ENCODE measurements around the gene ITGB4.
A peak's percentile ranks its signal among the peaks of the same experiment; 100 is the strongest.
"Not testable (repeated sequence)": the region's sequence is repeated elsewhere in the genome, so short reads cannot be mapped to it uniquely, and the experiment has no call there.

ITGB4 gene

DNA sequence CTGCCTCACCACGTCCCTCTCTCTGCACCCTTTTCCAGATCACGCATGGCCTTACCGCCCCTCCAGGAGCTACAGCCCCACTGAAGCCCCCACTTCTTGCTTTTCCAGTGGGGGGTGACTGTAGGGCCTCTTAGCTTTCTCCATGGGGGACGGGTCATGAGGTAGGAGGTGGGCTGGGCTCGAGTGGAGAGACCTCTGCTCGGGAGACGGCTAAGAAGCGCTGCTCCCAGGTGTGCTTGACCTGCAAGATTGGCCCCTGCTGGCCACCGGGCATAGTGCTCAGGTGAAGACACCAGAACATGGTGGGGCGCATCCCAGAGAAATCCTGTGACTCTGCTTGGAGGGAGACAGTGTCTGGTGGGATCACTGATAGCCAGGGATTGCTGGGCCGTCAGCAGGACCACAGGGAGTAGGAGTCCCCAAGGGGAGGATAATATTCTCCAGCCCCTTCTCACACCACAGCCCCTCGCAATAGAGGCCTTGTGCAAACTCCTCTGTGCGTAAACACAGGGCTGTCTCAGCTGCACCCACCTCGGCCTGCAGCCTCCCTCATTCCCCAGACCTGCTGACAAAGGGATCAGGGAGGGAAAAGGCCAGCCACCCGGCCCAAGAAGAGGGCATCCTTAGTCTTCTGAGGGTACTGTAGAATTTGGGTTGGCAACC, 52.7 kb downstream of the ITGB4 start:
- DNase-seq: peak; percentile 55

DNA sequence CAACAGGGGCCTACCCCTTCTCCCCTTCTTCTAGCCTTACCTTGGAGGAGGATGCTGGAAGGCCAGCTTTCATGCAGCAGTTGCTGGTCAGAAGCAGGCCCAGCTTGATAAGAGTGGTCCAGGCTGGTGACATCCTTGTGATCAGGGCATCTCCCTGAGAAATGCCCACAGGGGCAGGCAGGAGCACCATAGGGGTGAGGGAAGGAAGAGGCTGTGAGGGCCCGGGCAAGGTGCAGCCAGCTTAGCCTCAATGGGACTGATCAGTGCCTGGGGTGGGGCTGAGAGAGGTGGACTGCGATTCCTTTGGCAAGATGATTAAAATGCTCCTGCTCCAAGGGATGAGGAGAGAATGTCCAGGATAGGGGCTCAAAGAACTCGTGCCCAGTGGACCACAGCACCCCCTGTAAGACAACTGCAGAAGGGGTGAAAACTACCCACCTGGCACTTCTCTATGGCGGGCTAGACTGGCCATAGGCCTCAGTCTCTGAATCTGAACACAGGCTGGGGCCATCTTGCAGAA, 53.3 kb downstream of the ITGB4 start:
- peak; percentile 47 for DNase-seq

DNA sequence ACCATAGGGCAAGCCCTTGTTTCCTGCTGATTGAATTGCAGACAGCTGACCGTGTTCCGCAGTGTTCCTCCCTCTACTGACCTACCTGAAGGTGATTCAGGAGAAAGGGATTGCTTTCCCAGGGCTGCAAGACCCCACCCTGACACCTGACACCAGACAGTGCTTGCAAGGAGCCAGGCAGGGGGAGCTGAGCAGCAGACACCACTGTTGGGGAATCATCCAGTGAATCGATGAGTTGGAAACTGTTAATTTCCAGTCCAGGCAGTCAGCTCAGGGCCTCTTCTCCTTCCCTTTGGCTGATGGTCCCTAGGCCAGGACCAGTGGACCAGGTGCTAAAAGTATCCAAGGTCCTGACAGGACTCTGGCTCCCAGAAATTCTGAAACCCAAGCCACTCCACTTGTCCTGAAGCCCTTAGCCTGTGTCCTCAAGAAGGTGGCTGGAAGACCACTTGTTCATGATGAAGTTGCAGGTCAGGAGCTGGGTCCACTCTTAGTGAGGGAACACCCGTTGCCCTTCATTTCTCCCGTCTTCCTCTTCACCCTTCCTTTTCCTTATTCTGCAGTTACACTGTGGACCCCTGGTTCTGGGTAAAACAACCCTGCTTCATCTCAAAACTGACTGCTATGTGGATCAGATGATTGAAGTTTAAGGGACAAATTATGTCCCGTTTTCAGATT, 53.9 kb downstream of the ITGB4 start:
- peak; percentile 57 for DNase-seq

DNA sequence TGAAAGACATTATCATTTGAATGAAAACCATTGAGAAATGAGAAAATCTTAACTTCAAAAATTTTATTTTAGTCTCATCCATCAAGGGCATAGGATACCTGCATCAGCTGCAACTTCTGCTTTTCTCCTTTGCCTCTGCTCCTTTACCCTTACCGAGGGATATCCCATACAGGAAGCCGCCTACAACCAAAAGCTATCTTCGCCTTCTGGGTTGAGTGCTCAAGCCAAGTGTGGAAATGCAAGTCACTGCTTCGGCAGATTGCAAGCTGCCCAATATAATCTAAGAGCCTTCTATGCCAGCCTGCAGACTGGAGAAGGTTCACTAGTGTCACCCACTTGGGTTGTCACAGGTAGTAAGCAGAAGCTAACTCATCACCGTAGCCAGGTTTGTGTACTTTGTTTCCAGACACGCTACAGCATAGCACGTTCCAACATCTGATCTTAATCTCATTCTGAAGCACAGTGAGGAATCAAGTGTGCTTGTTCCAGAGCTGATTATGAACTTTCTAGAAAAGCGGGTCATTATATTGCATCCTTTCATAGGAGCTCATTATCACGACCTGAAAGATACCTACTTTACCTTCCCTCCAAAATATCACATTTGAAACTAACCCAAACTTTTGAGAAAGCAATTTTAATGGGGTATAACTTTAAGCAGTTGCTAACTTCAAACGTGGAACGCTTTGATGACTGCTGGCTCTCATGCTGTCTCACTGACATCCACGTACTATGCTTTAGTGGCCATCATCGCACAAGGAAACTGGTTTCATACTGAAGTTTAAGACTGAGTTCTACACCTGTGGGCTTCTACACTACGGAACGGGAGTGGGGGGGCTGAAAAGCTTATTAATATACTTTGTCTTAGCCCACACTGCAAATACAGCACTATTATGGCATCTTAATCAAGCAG, 55.4 kb downstream of the ITGB4 start:
- DNase-seq: no peak

DNA sequence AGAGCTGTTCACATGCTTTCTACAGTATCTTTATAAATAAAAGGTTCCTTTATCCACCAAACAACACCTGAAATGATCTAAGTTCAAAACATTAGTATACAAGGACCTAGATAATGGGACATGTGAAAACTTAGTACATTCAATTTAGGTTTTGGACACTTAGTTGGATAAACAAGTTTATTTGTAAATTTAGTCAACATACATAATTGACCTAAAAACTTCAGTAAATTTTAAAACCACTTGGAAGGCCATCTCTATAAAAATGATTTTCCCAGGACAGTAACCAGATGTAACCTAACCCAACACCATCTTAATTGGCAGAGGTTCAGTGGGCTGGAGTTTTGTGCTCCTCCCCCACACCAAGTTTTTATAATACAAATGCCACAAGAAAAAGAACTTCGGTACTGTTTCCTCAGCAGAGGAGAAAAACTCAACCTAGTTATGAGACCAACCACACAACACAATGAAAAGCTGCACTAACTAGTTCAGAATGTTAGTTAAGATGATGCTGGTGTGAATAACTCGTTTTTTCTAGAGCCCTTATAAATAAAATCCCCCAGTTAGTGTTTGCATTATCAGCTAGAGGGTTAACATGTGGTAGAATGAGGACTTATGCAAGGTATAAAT, 56.1 kb downstream of the ITGB4 start:
- no peak for DNase-seq

DNA sequence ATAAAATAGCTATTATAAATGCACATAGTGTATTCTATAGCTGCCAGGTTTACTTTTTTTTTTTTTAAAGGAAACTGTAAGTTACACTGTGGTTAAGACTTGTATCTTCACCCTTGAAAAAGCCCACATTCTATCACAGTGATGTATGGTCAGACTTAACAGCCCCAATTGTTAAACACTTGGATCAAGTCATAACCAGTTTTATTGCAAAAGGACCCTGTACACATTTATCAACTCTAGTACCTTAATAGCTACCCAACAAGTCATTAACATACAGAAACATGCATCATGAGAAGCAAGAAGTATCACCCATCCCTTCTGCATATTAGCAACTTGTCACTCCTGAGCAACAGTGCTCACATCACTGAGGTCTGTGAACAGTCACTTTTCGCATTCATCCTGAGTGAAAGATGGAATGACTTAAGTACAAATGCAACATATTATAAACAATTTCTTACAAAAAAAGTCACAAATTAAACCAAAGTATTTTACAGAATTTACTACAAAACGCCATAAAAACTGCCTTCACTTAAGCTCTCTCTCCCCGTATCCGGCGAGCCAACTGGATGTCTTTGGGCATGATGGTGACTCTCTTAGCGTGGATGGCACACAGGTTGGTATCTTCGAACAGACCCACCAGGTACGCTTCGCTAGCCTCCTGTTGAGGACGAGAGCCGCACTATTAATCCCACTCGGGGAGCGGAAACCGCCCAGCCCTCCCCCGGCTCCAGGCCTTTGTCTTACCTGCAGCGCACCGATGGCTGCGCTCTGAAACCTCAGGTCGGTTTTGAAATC, 57.0 kb downstream of the ITGB4 start:
- DNase-seq: not testable (repeated sequence)

DNA sequence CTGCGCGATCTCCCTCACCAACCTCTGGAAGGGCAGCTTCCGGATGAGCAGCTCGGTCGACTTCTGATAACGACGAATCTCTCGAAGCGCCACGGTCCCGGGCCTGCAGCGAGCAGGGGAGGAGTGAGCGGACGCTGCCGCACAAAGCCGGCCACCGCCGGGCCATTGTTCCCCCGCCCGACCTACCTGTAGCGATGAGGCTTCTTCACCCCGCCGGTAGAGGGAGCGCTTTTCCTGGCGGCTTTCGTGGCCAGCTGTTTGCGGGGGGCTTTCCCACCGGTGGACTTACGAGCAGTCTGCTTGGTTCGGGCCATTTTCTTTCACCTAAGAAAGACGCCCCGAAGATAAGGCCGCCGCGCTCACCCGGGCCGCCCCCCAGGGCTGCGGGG, 57.6 kb downstream of the ITGB4 start:
- DNase-seq: peak; percentile 73

DNA sequence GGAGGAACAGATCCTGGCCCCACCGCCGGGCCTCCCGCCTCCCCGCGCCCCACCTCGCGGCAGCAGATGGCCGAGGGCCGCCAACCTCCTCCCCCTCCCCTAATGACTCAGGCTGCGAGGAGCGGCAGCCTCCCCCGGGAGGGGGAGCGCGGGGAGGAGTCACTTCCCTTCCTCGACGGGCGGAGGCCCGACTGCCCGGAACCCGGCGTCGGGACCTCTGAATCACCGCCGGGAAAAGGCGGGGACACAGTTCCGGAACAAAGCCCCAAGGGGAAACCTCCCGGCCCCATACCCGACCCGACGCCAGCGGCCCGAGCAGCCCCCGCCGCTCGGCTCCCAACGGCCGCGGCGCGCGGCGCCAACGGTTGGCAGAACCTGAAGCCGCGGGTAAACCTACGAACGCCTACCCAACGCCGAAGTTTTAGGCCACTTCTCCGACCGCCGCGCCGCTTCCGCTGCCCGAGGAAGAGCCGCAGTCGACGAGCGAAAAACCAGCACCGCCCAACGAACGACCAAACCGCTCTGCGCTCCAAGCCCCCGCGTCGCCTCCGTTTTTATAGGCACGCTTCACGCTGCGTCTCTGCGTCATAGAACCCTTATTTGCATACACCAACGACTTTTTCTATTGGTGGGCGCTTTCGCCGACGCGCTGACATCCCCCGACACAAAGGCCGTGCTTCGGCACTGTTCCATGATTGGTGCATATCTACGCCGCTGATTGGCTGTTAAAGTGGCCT, 58.2 kb downstream of the ITGB4 start:
- DNase-seq: peak; percentile 97

DNA sequence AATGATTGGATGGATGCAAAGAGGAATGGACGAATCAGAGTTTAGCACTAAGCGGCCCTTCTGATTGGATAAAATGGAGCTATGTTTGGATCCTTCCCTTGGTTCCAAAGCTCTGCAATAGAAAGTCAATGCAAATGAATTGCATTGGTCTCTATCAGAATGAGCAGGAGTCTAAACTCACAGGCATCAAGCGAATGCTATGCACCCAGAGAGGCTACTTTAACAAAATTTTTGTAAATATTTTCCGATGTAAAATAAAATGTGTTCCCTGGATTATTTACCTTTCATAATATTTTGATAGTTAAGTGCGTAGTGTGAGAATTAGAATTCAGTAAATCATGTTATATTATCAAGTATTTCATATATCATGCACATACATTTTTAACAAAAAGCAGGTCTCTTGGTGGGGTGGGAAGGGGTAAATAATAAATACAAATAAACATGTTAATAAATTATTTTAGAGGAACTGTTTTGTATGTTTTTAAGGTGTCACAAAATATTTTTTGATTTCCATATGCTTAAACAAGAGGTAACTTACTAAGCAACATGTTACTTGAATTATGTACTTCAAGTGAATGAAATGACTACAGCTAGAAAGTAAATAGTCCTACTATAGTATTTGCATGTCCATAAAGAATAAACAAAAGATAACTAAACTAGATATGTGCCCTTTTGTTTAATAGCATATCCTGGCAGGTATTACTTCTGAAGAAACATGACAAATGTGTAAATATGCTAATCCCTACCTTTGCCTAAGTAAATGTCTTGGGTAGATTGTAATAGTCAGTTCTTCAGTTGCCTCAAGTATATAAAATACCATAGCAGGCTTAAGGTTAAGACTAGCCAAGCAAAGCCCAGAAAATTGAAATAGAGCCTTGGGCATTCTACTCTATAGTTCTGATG, 59.0 kb downstream of the ITGB4 start:
- no peak for DNase-seq

DNA sequence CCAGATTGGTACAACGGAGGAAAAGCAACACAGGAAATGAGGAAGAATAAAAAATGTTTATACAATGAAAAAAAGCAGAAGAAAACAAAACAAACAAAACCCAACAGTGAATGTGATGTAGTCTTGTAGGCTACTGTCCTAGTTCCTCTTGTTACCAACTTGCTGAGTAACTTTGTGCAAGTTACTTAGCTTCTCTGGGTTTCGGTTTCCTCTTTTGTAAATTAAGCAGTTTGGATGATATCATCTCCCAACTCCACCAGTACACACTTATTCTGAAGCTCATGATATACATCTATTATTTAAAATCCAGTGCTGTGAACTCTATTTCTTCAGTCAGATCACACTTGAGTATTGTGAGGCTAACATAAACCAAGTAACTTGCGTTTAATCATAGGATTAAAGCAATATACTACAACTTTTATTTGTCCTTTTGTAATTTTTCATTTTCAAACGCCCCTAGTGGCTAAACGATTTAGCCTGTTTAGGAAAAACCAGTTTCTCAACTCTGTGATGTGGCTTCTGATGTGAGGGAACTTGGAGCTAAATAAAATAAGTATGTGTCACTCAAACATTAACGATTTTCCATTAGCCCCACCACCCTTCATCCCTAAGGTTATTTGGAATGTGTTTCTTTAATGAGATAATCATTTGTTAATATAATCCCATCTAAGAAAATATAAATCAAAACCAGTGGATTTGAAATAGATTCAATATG, 62.0 kb downstream of the ITGB4 start:
- DNase-seq: no peak

DNA sequence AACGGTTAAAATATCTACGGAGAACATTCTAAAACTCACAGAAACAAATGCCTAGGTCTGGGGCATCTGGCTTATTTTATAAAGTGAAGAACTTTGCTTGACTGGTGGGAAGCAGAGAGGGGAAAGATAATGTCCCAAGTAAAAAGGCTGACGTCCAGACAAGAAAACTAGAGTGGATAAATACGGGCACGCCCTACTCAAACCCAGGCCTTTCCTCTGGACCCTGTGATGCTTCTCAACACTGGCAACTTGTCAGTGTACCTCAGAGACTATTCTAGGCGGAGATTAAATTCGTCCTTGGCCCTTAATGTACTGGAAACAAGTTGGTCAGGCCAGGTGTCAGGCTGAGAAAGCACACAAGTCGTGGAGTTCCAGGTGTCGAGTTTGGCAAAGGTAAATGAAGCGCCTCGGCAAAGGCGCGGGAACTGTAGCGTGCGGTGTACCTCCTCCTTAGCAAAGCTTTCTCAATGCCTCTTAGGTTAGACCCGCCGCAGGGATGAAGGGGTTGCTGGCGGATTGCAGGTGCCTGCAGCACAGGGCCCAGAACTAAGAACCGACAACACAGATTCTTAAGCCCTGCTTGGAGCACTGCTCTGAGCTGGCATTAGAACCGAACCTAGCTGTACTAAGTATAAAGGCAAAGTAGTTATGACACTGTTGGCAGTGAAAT, 62.7 kb downstream of the ITGB4 start:
- no peak for DNase-seq

DNA sequence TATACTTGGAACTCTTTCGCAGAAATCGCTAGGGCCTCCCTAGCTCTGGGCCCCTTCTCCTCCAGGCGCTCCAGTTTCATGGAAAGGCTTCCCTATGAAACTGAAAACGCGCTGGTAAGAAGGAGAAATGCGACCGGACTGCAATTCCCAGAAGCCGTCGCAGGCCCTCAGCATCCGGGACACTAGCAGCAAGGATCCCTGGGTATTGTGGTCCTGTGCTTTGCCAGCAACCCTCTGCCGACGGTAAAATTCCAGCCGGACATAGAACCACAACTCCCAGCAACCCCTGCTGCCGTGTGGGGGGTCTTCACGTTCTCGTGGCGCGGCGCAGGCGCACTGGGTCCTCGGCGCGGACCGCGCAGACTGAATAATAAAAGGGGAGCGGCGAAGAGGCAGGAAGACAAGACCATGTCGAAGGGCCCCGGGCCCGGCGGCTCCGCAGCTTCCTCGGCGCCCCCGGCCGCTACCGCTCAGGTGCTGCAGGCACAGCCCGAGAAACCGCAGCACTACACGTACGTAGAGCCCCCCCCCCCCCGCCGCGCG, 63.3 kb downstream of the ITGB4 start, which contains the start of gene UNK:
Gene UNK, plus strand, starts transcription at position 334 of the 543 bp plus-strand sequence. Its CDS starts 75 bp downstream, at position 409.
- DNase-seq: peak; percentile 100

DNA sequence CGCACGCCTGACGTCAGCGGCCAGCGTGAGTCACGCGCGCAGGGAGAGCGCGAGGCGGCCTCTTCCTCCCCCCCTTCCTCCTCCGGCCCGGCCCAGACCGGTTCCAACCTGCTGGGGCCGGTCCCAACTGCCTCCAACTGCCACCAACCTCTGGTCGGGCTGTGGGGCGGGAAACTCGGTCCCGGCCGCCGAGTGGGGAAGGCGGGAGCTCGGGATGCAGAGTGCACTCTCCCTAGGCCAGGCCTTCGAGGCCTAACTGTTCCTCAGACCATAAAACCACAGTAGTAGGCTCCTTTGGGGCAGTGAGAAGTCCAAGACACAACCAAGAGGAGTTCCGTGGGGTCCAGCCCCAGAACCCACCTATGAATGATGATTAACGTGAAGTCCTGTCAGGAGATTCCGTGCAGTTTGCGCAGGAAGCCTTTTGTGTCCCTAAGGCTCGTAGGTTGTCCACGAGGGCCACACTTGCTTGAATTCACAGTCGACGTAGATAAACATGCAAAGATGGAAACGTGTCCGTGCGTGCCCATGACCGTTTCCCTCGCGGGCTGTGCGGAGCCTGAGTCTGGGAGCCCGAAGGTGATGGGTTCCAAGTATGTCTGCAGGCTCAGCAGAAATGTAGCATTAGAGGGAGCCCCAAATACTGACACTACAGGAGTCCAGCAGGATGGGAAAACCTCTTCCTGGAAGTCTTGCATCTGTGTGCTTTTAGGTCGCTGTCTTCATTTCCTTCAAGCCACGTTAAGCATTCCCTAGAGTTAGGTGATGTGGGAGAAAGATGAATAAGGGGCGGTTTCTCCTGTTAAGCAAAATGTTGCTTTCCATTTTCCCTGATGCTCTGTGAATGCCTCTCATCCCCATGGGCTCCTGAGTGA, 64.0 kb downstream of the ITGB4 start:
- peak; percentile 99 for DNase-seq

DNA sequence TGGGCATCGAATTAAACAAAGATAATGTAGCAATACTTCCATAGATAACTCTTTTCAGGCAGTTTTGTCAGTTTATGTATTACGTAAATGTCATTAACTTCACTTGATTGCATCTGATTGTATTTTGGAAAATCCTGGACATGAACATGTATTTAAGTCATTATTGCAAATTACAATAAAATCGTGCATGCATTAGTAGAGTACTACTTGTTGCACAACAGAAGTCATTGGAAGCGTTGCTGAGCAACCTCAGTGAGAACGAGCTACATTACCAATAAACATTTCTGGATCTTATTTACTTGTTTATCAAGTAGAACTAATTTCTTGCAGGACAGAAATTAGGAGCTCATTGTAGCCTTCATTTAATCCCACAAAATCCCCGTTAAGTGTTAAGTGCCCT, 70.0 kb downstream of the ITGB4 start:
- no peak for DNase-seq

DNA sequence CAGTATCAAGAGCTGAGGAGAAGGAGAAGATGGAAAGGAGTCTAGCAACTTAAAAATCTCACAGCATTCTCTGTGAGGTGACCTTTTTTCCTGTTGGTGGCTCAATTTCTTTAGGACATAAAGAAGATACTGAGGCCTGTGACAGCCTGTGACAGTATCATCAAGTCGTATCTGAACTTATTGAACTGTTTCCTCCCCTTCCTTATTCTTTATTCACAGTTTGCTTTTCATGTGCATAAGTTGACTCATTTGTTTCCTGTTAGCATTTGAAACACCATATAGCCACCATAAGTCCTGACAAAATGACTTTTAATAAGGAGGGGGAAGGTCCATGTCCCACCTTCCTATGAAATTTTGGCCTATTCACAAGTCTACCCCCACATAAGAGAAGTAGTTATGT, 72.2 kb downstream of the ITGB4 start:
- no peak for DNase-seq

DNA sequence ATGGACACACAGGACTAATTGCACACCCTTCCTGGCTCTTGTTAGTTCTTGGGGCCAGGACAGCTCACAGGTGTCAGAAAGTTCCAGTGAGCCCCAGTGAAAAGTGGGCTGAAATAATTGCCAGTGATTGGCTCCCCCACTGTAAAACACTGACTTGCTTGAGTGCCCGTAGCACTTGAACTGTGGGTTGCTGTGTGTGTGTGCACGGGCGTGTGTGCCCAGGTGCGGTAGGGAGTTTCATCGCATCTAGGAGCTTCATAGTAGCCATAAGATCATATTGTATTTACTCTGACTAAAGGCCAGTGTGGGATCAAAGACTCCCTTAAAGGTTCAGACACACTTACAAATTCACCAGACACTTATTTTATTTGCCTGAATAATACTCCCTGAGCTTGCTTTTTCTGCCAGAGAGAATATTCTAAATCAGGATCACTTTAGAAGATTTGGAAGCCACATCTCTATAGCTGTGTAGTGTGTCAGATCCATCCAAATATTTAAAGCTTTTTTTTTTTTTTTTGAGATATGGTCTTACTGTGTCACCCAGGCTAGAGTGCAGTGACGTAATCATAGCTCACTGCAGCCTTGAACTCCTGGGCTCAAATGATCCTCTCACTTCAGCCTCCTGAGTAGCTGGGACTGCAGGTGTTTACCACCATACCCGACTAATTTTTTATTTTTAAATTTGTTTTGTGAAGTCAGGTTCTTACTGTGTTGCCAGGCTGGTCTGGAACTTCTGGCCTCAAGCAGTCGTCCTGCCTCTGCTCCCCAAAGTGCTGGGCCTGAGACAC, 74.8 kb downstream of the ITGB4 start:
- no peak for DNase-seq

DNA sequence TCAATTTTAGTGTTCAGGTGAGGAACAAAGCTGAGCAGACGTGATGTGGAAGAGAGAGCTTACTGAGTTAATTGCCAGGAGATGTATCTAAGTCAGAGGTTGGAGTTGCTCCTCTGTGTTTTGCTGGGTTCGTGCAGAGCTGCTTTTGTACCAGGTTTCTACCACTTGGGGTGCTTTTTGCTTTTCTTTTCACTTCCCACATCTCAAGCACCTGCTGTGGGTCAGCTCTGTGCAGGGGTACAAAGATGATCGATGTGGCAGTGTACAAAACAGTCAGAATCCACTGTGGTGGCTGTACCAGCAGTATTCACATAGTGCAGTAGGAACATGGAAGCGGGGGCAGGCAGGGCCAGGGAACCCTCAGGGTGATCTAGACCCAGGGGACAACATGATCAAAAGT, 78.1 kb downstream of the ITGB4 start:
- DNase-seq: no peak
